ENCODE data around the gene POLRMT.

DNA sequence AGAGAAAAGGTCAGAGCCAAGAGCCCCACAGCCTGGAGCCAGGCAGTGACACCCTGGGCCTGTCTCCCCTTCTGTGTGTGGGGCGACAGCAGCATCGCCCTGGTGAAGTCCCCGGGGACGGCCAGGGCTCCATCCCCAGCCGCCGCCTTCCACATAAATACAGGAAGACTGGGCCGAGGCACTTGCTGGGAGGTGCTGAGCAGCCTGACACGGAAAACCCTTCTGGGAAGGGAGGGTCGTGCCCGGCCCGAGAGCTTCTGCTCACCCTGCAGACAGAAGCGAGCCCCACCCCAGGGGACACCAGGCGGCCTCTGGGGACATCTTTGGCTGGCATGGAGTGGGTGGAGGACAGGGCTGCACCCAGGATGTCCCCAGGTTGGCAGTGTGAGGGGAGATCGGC, 11.5 kb upstream of the POLRMT start:
- TF ChIP-seq, protein P1, sequence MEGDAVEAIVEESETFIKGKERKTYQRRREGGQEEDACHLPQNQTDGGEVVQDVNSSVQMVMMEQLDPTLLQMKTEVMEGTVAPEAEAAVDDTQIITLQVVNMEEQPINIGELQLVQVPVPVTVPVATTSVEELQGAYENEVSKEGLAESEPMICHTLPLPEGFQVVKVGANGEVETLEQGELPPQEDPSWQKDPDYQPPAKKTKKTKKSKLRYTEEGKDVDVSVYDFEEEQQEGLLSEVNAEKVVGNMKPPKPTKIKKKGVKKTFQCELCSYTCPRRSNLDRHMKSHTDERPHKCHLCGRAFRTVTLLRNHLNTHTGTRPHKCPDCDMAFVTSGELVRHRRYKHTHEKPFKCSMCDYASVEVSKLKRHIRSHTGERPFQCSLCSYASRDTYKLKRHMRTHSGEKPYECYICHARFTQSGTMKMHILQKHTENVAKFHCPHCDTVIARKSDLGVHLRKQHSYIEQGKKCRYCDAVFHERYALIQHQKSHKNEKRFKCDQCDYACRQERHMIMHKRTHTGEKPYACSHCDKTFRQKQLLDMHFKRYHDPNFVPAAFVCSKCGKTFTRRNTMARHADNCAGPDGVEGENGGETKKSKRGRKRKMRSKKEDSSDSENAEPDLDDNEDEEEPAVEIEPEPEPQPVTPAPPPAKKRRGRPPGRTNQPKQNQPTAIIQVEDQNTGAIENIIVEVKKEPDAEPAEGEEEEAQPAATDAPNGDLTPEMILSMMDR (IDR thresholded peaks at IDR 0.05), result no peak
- TF ChIP-seq EZH2 (IDR thresholded peaks at IDR 0.05), result no peak

All from neural progenitor cell (in vitro differentiated cells).